ENCODE results near the gene CLDN18. TPM values are rescaled to one million over a fixed set of nuclear protein-coding genes. Genes with fewer than 3 reads are reported as not detected.

The CLDN18 gene
- total RNA-seq, 2 experiments from 2014 or later, result not detected

GRCh38 chr3:138025553-138025952, 15.6 kb downstream of the CLDN18 start:
- Histone ChIP-seq H3K4me1 (ENCODE audit: insufficient read depth, low read length, poor library complexity, severe bottlenecking) (no peaks in the 10 kb centered on the region), H2AFZ (ENCODE audit: low read length) (no peak overlapping the region), H3K4me3 (ENCODE audit: low read depth, low read length, poor library complexity, severe bottlenecking) (no peak overlapping the region), H3K27ac (ENCODE audit: low read depth, low read length, poor library complexity, severe bottlenecking) (no peak overlapping the region), H3K4me2 (ENCODE audit: low read length) (no peak overlapping the region), H3K9me2 (ENCODE audit: insufficient read depth, low read length) (no peaks in the 10 kb centered on the region), H3K36me3 (ENCODE audit: insufficient read depth, low read length) (no peaks in the 10 kb centered on the region), H3K9me3 (ENCODE audit: low read length) (no peaks in the 10 kb centered on the region), H3K79me2 (ENCODE audit: insufficient read depth, low read depth, low read length) (no peaks in the 10 kb centered on the region), H4K20me1 (ENCODE audit: insufficient read depth, low read length) (no peaks in the 10 kb centered on the region)
- POLR2A ChIA-PET, result no interaction called here
- intact Hi-C loops (cut with micrococcal nuclease; ENCODE audit: unreplicated experiment), result no loop called here
- DNase-seq (ENCODE audit: low spot score), result no peak
- CTCF ChIA-PET (ENCODE audit: unreplicated experiment), result no interaction called here
- TF ChIP-seq CTCF (conservative IDR thresholded peaks at IDR 0.05; ENCODE audit: low read length) (no peak), EZH2phosphoT487 (IDR thresholded peaks at IDR 0.05; ENCODE audit: borderline replicate concordance, low read depth, low read length) (no peak)
- BruUV-seq (replicated peaks), result no TSS peak

GRCh38 chr3:138027821-138028220, 17.9 kb downstream of the CLDN18 start:
- no peak overlapping the region for H3K4me2 ChIP-seq (ENCODE audit: low read length)
- H3K36me3 ChIP-seq (ENCODE audit: insufficient read depth, low read length), result no peaks in the 10 kb centered on the region
- H3K4me3 ChIP-seq (ENCODE audit: low read depth, low read length, poor library complexity, severe bottlenecking), result no peak overlapping the region
- DNase-seq (ENCODE audit: low spot score), result no peak
- no TSS peak for BruUV-seq (replicated peaks)
- H3K9me2 ChIP-seq (ENCODE audit: insufficient read depth, low read length), result no peaks in the 10 kb centered on the region
- H3K79me2 ChIP-seq (ENCODE audit: insufficient read depth, low read depth, low read length), result no peaks in the 10 kb centered on the region
- no peak overlapping the region for H3K27ac ChIP-seq (ENCODE audit: low read depth, low read length, poor library complexity, severe bottlenecking)
- H3K4me1 ChIP-seq (ENCODE audit: insufficient read depth, low read length, poor library complexity, severe bottlenecking), result no peaks in the 10 kb centered on the region
- POLR2A ChIA-PET, result no interaction called here
- TF ChIP-seq CTCF (conservative IDR thresholded peaks at IDR 0.05; ENCODE audit: low read length) (no peak), EZH2phosphoT487 (IDR thresholded peaks at IDR 0.05; ENCODE audit: borderline replicate concordance, low read depth, low read length) (no peak)
- H2AFZ ChIP-seq (ENCODE audit: low read length), result no peak overlapping the region
- intact Hi-C loops (cut with micrococcal nuclease; ENCODE audit: unreplicated experiment), result no loop called here
- H3K9me3 ChIP-seq (ENCODE audit: low read length), result no peaks in the 10 kb centered on the region
- CTCF ChIA-PET (ENCODE audit: unreplicated experiment), result no interaction called here
- no peaks in the 10 kb centered on the region for H4K20me1 ChIP-seq (ENCODE audit: insufficient read depth, low read length)

- Histone ChIP-seq H3K4me3 (ENCODE audit: low read depth, low read length, poor library complexity, severe bottlenecking) (no peak overlapping the region), H3K4me1 (ENCODE audit: insufficient read depth, low read length, poor library complexity, severe bottlenecking) (no peaks in the 10 kb centered on the region), H3K4me2 (ENCODE audit: low read length) (no peak overlapping the region), H3K36me3 (ENCODE audit: insufficient read depth, low read length) (no peaks in the 10 kb centered on the region), H2AFZ (ENCODE audit: low read length) (no peak overlapping the region), H3K27ac (ENCODE audit: low read depth, low read length, poor library complexity, severe bottlenecking) (no peak overlapping the region), H3K9me3 (ENCODE audit: low read length) (no peaks in the 10 kb centered on the region), H3K79me2 (ENCODE audit: insufficient read depth, low read depth, low read length) (no peaks in the 10 kb centered on the region), H4K20me1 (ENCODE audit: insufficient read depth, low read length) (no peaks in the 10 kb centered on the region), H3K9me2 (ENCODE audit: insufficient read depth, low read length) (no peaks in the 10 kb centered on the region)
- no TSS peak for BruUV-seq (replicated peaks)
- intact Hi-C loops (cut with micrococcal nuclease; ENCODE audit: unreplicated experiment), result no loop called here
- no peak for DNase-seq (ENCODE audit: low spot score)
- TF ChIP-seq CTCF (conservative IDR thresholded peaks at IDR 0.05; ENCODE audit: low read length) (no peak), EZH2phosphoT487 (IDR thresholded peaks at IDR 0.05; ENCODE audit: borderline replicate concordance, low read depth, low read length) (no peak)
- ChIA-PET CTCF (ENCODE audit: unreplicated experiment) (no interaction called here), POLR2A (interaction anchor here (1.4 kb wide), 1 partner anchor 14 kb away, joined by 5 read pairs; no protein-coding TSS in a partner anchor)
Observed at GRCh38 chr3:138030734-138031280, 20.8 kb downstream of the CLDN18 start.

Data from OCI-LY7 (cell line).